Measurements from ENCODE around the gene CEP68.

DNA sequence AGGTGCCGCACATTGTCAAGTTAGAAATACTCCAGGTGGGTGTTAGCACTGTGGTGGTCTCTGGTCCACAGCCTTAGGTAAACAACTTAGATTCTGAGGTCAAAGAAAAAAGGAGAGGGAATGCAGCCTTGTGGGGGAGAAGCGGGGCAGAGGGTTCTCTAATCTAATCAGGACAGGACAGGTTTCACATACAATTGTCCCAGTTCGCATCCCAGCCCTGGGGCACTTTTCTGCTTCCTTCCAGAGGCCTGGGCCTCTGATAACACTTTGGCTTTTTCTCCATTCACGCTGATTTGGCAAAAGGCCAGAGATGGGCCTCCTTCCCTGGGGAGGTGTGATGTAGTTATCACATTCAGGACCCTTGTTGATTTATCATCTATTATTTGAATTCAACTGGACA is 34.5 kb upstream of the CEP68 start:
- TF ChIP-seq, protein P1, sequence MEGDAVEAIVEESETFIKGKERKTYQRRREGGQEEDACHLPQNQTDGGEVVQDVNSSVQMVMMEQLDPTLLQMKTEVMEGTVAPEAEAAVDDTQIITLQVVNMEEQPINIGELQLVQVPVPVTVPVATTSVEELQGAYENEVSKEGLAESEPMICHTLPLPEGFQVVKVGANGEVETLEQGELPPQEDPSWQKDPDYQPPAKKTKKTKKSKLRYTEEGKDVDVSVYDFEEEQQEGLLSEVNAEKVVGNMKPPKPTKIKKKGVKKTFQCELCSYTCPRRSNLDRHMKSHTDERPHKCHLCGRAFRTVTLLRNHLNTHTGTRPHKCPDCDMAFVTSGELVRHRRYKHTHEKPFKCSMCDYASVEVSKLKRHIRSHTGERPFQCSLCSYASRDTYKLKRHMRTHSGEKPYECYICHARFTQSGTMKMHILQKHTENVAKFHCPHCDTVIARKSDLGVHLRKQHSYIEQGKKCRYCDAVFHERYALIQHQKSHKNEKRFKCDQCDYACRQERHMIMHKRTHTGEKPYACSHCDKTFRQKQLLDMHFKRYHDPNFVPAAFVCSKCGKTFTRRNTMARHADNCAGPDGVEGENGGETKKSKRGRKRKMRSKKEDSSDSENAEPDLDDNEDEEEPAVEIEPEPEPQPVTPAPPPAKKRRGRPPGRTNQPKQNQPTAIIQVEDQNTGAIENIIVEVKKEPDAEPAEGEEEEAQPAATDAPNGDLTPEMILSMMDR (IDR thresholded peaks at IDR 0.05): no peak
- TF ChIP-seq POLR2AphosphoS5 (IDR thresholded peaks at IDR 0.05; ENCODE audit: low read depth, low read length): no peak
- no peak for TF ChIP-seq FOXJ3 (CRISPR knock-in tag; IDR thresholded peaks at IDR 0.05)
- TF ChIP-seq, protein P2, sequence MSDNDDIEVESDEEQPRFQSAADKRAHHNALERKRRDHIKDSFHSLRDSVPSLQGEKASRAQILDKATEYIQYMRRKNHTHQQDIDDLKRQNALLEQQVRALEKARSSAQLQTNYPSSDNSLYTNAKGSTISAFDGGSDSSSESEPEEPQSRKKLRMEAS (IDR thresholded peaks at IDR 0.05; ENCODE audit: low read depth): no peak
